CD14-positive monocyte (primary cell): Measurements from ENCODE around the gene TMEM222. TPM values are rescaled to one million over a fixed set of nuclear protein-coding genes. Genes with fewer than 3 reads are reported as not detected.

Source experiments
- DNase-seq, 3 donors: peaks; one replicate each; pipeline ENCODE4 v3.0.0-alpha.2; 2011 to 2022
- H2AFZ ChIP-seq: 2 replicates; pipeline ENCODE4 v1.6.0; 2012; ENCODE audit warnings: mild to moderate bottlenecking, low read depth, low read length, inconsistent platforms; ENCODE audit not compliant: insufficient read depth, poor library complexity, severe bottlenecking
- H3K27ac ChIP-seq, 2 donors: 1 replicate in 1 of 2; 2 replicates in 1 of 2; pipeline ENCODE4 v1.5.1; 2012 to 2013; ENCODE audit warnings: low read length in 2 of 2, control low read depth in 1 of 2, inconsistent platforms in 1 of 2, low read depth in 1 of 2, mild to moderate bottlenecking in 1 of 2
- H3K27me3 ChIP-seq, 2 donors: one replicate each; pipeline versions ENCODE4 v1.6.0 to v1.6.1; 2011 to 2013; ENCODE audit warnings: low read length in 2 of 2; ENCODE audit not compliant: control insufficient read depth in 2 of 2, insufficient read depth in 2 of 2
- H3K36me3 ChIP-seq, 2 donors: replicated peaks in 1 of 2; 1 replicate in 1 of 2; 2 replicates in 1 of 2; pipeline versions ENCODE4 v1.5.1 to v1.6.1; 2012 to 2013; ENCODE audit warnings: low read length in 2 of 2, control low read depth in 1 of 2, inconsistent platforms in 1 of 2, mild to moderate bottlenecking in 1 of 2; ENCODE audit not compliant: insufficient read depth in 2 of 2, control insufficient read depth in 1 of 2
- H3K4me1 ChIP-seq, 2 donors: 1 replicate in 1 of 2; 2 replicates in 1 of 2; pipeline versions ENCODE4 v1.5.1 to v1.6.1; 2012 to 2013; ENCODE audit warnings: low read length in 2 of 2, control low read depth in 1 of 2, inconsistent platforms in 1 of 2, mild to moderate bottlenecking in 1 of 2, moderate library complexity in 1 of 2; ENCODE audit not compliant: insufficient read depth in 2 of 2, control insufficient read depth in 1 of 2
- H3K4me2 ChIP-seq: replicated peaks from 2 replicates; pipeline ENCODE3; 2012; ENCODE audit warnings: low read length, moderate library complexity, mild to moderate bottlenecking; ENCODE audit not compliant: poor library complexity, severe bottlenecking; ENCODE audit errors: extremely low read depth
- H3K4me3 ChIP-seq, 3 experiments: fragments of 200-600 bp in 1 of 3; sonication (generic) in 1 of 3; replicated peaks in 1 of 3; 1 replicate in 2 of 3; 2 replicates in 1 of 3; pipeline ENCODE4 v1.5.1; 2011 to 2013; ENCODE audit warnings: low read length in 3 of 3, mild to moderate bottlenecking in 3 of 3, control low read depth in 2 of 3, low read depth in 2 of 3, inconsistent platforms in 1 of 3, moderate library complexity in 1 of 3
- H3K79me2 ChIP-seq: 2 replicates; pipeline ENCODE4 v1.6.0; 2012; ENCODE audit warnings: mild to moderate bottlenecking, control low read depth, inconsistent platforms, low read length, moderate library complexity; ENCODE audit not compliant: insufficient read depth
- H3K9ac ChIP-seq: 2 replicates; pipeline ENCODE4 v1.6.0; 2017; ENCODE audit warnings: low read length, mild to moderate bottlenecking; ENCODE audit not compliant: insufficient read depth, poor library complexity, severe bottlenecking
- H3K9me3 ChIP-seq, 2 donors: replicated peaks in 1 of 2; 1 replicate in 1 of 2; 2 replicates in 1 of 2; pipeline versions ENCODE4 v1.5.1 to v1.6.1; 2012 to 2013; ENCODE audit warnings: low read length in 2 of 2, control low read depth in 1 of 2; ENCODE audit not compliant: control insufficient read depth in 1 of 2, insufficient read depth in 1 of 2
- H4K20me1 ChIP-seq: 2 replicates; pipeline ENCODE4 v1.6.0; 2012; ENCODE audit warnings: mild to moderate bottlenecking, low read length, control low read depth, moderate library complexity; ENCODE audit not compliant: insufficient read depth
- H3K27ac Mint-ChIP-seq, 7 donors: one replicate each; pipeline ENCODE4 v1.8.0; 2020; ENCODE audit warnings: mild to moderate bottlenecking in 7 of 7, mixed read lengths in 7 of 7, moderate library complexity in 6 of 7, inconsistent platforms in 2 of 7
- H3K27me3 Mint-ChIP-seq, 3 donors: one replicate each; pipeline ENCODE4 v1.8.0; 2021 to 2022; ENCODE audit warnings: low read depth in 3 of 3, mild to moderate bottlenecking in 3 of 3, mixed read lengths in 3 of 3, moderate library complexity in 3 of 3, inconsistent platforms in 1 of 3
- H3K36me3 Mint-ChIP-seq, 2 donors: one replicate each; pipeline ENCODE4 v1.8.0; 2020; ENCODE audit warnings: mixed read lengths in 2 of 2, inconsistent platforms in 1 of 2, mild to moderate bottlenecking in 1 of 2
- H3K4me1 Mint-ChIP-seq: one replicate; pipeline ENCODE4 v1.8.0; 2020; ENCODE audit warnings: mild to moderate bottlenecking, mixed read lengths
- H3K4me3 Mint-ChIP-seq, 2 donors: one replicate each; pipeline ENCODE4 v1.8.0; 2020; ENCODE audit warnings: mild to moderate bottlenecking in 2 of 2, mixed read lengths in 2 of 2, moderate library complexity in 1 of 2
- H3K9me3 Mint-ChIP-seq, 7 donors: one replicate each; pipeline ENCODE4 v1.8.0; 2020 to 2022; ENCODE audit warnings: mixed read lengths in 7 of 7, mild to moderate bottlenecking in 6 of 7, moderate library complexity in 6 of 7, inconsistent platforms in 2 of 7
- WGBS: methylation state at CpG from one replicate; pipeline ENCODE4 v1.1.5; 2013; ENCODE audit warnings: missing lambda C conversion rate; ENCODE audit not compliant: insufficient coverage; 5-methylcytosine and 5-hydroxymethylcytosine counted together
- intact Hi-C, 2 donors: fragments of 100-400 bp; cut with micrococcal nuclease; formaldehyde crosslinking; loops; one replicate each; pipeline versions ENCODE4 v1.15.0 to v1.15.1; 2023
- polyA plus RNA-seq, 3 donors: library from polyadenylated mRNA; depleted of rRNA in 1 of 3; unstranded in 2 of 3; stranded (reverse) in 1 of 3; fragments of 300-500 nt in 2 of 3; fragments of >200 nt in 1 of 3; fragmentation: Illumina TruSeq in 2 of 3; gene quantifications; 1 replicate in 2 of 3; 2 replicates in 1 of 3; pipeline ENCODE4 v1.2.3, GENCODE V29; 2012 to 2021
- TF ChIP-seq, protein P1 (sequence below): fragments of 200-600 bp; IDR thresholded peaks from one replicate; pipeline ENCODE4 v1.8.0; 2022; ENCODE audit warnings: antibody characterized with exemption, mild to moderate bottlenecking

TMEM222 gene
- polyA plus RNA-seq, 3 donors, result 23.2 to 29.0 (median 24.6) TPM

DNA sequence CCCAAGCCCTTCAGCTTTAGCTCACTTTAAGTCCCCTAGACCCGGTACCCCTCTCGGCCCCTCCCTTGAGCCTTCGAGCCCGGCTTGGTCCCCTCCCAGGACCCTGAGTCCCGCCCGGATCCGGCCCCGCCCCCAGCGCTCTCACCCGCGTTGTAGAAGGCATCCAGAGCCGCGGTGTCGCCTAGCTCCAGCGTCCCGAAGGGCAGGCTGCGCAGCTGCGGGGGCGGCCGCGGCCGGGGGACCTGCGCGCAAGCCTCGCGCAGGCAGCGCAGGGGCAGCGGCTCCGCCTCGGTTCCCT lies 44.1 kb downstream of the TMEM222 start:
- peaks cover 64% of the 10 kb centered on the region for H3K4me1 Mint-ChIP-seq
- intact Hi-C loops, result loop anchor here in 1 of 2 donors (2.0 kb wide), 1 partner anchor 23 kb away; no protein-coding TSS in a partner anchor
- Histone ChIP-seq H3K27me3 (peaks cover 0 to 4% of the 10 kb centered on the region in 2 donors), H3K4me2 (peak overlapping the region; percentile 97), H3K9me3 (no peaks in the 10 kb centered on the region), H3K9ac (peak overlapping the region; percentile 63), H3K4me1 (peaks cover 56 to 67% of the 10 kb centered on the region in 2 donors), H4K20me1 (peaks cover 7% of the 10 kb centered on the region), H3K79me2 (no peaks in the 10 kb centered on the region), H2AFZ (peak overlapping the region; percentile 73), H3K4me3 (peak overlapping the region; percentile 64 to 84 (median 73)), H3K36me3 (peaks cover 0 to 22% of the 10 kb centered on the region in 2 donors), H3K27ac (peak overlapping the region; percentile 52 to 64)
- no peaks in the 10 kb centered on the region for H3K9me3 Mint-ChIP-seq
- peak overlapping the region; percentile 77 to 98 (median 93) for H3K27ac Mint-ChIP-seq
- WGBS, result under 1% methylated on average over 30 of the region's 30 CpGs
- TF ChIP-seq, protein P1, sequence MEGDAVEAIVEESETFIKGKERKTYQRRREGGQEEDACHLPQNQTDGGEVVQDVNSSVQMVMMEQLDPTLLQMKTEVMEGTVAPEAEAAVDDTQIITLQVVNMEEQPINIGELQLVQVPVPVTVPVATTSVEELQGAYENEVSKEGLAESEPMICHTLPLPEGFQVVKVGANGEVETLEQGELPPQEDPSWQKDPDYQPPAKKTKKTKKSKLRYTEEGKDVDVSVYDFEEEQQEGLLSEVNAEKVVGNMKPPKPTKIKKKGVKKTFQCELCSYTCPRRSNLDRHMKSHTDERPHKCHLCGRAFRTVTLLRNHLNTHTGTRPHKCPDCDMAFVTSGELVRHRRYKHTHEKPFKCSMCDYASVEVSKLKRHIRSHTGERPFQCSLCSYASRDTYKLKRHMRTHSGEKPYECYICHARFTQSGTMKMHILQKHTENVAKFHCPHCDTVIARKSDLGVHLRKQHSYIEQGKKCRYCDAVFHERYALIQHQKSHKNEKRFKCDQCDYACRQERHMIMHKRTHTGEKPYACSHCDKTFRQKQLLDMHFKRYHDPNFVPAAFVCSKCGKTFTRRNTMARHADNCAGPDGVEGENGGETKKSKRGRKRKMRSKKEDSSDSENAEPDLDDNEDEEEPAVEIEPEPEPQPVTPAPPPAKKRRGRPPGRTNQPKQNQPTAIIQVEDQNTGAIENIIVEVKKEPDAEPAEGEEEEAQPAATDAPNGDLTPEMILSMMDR, result no peak
- peak overlapping the region; percentile 86 to 94 for H3K4me3 Mint-ChIP-seq
- H3K27me3 Mint-ChIP-seq, result peaks cover 5 to 11% (median 8%) of the 10 kb centered on the region in 3 donors
- peak in 1 of 3 donors; percentile 23 for DNase-seq
- peaks cover 13 to 34% of the 10 kb centered on the region in 2 donors for H3K36me3 Mint-ChIP-seq

DNA sequence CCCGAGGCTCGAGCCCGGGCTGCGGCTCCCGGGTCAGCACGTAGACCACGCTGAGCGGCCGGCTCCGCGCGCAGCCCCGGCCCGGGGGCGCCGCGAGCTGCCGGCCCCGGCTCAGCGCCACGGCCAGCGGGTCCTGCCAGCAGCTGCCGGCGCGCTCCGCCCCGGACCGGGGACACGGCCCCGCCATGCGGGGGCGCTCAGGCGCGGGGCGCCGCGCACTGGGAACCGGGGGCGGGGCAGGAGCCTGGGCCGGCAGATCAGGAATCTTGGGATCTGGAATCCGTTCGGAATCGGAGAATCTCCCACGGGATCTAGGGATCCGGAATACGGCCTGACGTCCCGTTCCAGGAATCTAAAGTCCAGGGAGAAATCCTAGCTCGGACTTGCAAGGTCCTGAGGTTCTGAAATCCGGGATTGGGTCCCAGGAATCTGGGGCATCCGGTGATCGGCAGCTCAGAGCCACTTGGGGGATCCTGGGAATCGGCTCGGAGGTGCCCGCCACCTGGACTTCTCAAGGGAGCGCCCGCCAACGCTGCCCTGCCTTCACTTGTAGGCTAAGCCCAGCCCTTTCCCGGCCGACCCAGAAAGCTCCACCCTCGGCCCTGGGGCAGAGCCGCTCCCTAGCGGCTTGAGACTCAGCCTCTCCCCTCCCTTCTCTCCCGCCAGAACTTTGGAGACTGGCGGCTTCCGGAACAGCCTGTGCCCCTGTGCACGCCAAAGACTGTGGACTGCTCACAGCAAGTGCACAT lies 44.6 kb downstream of the TMEM222 start, which contains the start of gene MAP3K6:
MAP3K6 (minus strand) TSS at position 551 of the 749 bp plus-strand sequence; CDS start at position 187, 364 bp downstream.
- Mint-ChIP-seq H3K4me3 (peak within 1 kb of the TSS; percentile 86 to 94), H3K27ac (peak within 1 kb of the TSS; percentile 77 to 98 (median 93)), H3K27me3 (peaks cover 2 to 7% (median 3%) of the 10 kb centered on the region in 3 donors), H3K4me1 (peaks cover 62% of the 10 kb centered on the region), H3K36me3 (peaks cover 12 to 28% of the 10 kb centered on the region in 2 donors), H3K9me3 (no peaks in the 10 kb centered on the region)
- peak within 1 kb of the TSS; percentile 52 to 64 for H3K27ac ChIP-seq
- no peaks in the 10 kb centered on the region for H3K9me3 ChIP-seq
- H4K20me1 ChIP-seq, result peaks cover 7% of the 10 kb centered on the region
- H3K4me1 ChIP-seq, result peaks cover 56 to 66% of the 10 kb centered on the region in 2 donors
- H3K9ac ChIP-seq, result peak within 1 kb of the TSS; percentile 63
- intact Hi-C loops, result loop anchor here in 1 of 2 donors (2.0 kb wide), 1 partner anchor 22 kb away; no protein-coding TSS in a partner anchor
- H3K79me2 ChIP-seq, result no peaks in the 10 kb centered on the region
- under 1% methylated on average over 65 of the region's 67 CpGs for WGBS
- H3K36me3 ChIP-seq, result peaks cover 0 to 22% of the 10 kb centered on the region in 2 donors
- DNase-seq, result peak in 2 of 3 donors; percentile 31 to 41
- H3K4me2 ChIP-seq, result peak within 1 kb of the TSS; percentile 97
- TF ChIP-seq, protein P1, result peak; percentile 40
- H2AFZ ChIP-seq, result peak within 1 kb of the TSS; percentile 77
- H3K27me3 ChIP-seq, result no peaks in the 10 kb centered on the region
- H3K4me3 ChIP-seq, result peak within 1 kb of the TSS; percentile 64 to 84 (median 73)
